HG03095 (cell line): ENCODE measurements around the gene ST7.
"Not testable (repeated sequence)": the region's sequence is repeated elsewhere in the genome, so short reads cannot be mapped to it uniquely, and the experiment has no call there.

Experiments used
- ATAC-seq: cut with Tn5 transposase; IDR thresholded peaks from one replicate; pipeline ENCODE4 v1.9.1; 2021; ENCODE audit warnings: moderate library complexity; ENCODE audit not compliant: unreplicated experiment

Gene ST7

DNA sequence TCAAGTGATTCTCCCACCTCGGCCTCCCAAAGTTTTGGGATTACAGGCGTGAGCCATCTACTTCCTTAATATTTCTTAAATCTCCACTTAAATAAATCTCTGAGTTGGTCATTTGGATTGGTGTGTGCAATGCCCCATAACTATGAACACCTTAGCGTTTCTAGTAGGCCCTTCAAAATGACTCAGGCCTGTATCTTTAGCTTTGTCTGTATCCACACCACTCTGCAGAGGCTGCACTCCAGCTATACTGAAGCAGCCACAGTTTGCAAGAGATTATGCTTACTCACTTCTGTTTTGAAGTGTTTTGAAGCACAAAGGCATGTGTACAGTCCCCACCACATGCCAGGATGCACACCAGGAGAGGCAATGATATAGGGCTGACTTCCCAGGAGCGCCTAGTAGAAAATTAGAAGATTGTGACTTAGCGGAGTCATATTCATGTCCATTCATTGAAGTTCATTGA, 2.4 kb upstream of the ST7 start:
- ATAC-seq, result no peak

DNA sequence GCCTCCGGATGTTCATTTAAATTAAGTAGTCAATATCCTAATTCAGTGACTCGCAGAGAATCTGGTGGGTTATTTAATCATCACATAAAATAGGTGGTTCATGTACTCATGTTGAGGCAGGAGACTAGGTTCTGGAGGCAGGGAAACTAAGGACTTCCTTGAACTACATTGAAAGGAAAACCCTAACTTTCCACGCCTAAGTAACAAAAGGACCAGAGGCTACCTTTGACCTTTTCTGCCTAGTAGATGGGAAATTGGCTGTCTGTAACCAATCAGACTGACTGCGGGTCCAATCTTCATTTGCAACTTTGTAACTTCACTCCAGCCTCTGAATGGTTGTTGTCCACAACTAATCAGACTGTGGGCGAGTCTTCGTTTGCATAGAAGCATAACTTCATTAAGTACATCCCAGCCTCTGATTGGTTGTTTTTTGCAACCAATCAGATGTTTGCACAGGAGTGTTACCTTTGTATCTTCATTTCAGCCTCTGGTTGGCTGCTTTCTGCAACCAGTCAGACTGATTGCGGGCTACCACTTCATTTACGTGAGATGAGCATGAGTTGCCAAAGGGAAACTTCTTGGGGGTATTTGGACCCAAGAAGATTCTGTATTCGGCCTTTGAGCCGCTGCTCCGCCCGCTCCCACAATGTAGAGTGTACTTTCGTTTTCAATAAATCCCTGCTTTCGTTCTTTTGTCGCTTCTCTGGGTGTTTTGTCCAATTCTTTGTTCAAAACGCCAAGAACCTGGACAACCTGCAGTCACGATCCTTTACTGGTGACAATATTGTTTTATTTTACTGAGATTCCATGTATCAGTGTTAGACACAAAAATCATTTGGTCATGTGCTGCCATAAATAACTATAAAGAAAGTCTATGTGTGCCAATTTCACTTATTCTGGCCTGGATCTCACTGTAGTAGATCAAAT, 1.7 kb upstream of the ST7 start:
- ATAC-seq, result no peak

DNA sequence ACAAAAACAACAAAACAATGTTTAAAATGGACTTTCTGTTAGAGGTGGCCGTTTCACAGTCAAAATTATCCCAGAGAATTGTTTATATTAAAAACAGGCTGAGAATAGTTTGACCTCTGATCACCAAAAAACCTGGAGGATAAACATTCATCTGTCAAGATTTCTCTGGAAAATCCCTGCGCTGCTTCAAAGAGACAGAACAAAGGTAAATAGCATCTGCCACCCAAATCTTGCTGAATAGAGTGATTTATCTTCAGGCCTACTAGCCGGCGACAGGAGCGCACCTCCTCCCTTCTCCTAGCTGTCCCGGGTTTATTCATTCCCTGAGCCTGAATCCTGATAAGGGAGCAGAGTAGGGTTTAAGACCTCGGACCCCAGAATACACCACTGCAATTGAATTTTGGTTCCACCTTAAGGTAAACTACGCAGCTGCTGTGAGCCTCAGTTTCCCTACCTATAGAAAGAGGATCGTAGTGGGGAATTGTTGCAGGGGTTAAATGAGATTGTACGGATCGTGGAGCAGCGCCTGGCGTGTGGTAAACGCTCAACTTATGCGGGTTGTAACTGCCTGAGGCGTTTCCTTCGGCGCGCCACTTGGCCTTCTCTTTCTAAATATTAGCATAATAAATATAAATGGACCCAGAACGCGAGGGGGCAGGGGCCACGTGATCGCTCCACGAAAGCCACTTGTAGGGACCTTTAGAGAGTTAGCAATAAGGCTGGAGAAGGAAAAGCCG, 498 bp upstream of the ST7 start:
- ATAC-seq, result no peak

DNA sequence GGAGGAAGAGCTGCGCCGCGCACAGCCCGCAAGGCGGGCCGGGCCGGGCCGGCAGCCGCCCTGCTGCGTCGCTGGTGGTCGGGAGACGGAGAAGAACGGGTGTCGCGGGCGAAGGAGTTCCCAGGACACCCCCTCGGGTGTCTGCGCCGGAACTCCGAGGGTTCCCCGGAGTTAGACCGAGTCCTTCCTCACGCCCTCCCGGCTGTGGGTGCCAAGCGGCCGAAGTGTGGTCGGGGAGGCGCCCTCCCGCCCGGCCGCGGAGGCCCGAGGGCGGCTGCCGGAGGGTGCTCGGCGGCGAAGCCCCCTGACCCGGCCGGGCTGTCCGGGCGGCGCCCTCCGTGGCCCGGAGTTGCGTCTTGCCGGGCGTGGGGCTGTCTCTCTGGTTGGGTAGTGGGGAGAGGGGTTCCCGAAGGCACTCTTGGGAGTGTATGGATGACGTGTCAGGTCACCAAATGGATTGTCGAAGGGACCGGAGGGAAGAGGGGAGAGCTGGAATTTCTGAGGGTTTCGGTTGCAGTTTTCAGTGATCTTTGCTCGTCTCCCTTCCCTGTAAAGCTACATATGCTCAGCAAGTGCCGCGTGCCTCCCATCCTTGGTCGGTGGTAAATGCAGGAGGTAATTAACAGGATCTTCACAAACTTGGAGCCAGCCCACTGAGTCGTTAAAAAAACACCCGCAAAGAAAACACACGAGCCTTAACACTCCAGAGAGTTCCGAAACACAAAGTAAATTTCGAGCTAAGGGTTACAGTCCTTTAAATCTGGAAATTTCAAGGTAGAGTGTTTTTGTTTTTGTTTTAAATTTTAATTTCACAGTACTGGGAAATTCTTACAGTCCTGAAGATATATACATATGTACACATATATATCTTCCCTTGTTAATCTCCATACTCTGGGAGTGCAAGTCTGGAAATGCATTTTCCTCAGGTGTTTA, 871 bp downstream of the ST7 start:
- ATAC-seq, result peak; percentile 17

GRCh38 chr7:116955340-116955739, 2.0 kb downstream of the ST7 start:
- ATAC-seq, result no peak

DNA sequence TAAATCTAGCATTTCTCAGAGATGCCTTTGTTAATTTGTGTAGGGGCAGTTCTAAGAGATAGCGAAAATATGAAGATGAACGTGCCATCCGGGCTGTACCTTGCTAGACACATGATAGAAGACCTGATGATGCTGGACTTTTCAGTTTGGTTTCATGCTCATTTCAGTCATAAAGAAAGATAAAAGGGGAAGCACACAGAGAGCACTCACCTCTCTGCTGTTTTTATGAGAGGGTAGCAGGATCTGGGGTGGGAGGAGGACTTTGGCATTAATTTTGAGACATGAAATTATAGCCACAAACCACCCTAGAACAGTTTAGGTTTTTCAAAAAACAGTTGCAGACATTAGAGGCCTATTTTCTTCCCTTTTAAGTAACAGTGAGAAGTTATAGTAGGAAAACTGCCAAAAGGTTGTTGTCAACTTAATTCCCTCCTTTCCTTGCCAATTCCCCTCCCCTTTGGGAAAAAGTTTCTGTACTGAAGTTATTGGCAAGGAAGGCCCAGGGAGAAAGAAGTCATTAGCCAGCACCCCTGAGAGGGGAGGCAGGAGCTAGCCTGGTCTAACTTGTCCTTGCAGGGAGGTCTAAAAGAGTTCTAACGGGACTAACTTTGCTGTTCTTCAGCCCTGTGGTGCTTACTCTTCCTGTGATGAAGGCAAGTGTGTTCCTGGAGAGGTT, 2.6 kb downstream of the ST7 start:
- peak; percentile 81 for ATAC-seq

GRCh38 chr7:116956477-116956804, 3.1 kb downstream of the ST7 start:
- no peak for ATAC-seq

DNA sequence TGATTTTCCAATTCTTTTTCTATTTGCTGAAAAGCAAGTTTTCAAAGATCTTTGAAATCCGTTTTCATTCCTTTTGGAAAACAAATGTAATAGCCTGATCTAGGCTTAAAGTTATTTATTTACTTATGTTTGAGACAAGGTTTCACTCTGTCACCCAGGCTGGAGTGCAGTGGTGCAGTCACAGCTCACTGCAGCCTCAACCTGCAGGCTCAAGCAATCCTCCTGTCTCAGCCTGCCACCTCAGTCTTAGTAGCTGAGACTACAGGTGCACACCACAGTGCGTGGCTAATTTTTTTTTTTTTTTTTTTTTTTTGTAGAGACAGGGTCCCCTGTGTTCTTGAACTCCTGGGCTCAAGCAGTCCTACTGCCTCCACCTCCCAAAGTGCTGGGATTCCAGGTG, 4.6 kb downstream of the ST7 start:
- ATAC-seq, result peak; percentile 33

DNA sequence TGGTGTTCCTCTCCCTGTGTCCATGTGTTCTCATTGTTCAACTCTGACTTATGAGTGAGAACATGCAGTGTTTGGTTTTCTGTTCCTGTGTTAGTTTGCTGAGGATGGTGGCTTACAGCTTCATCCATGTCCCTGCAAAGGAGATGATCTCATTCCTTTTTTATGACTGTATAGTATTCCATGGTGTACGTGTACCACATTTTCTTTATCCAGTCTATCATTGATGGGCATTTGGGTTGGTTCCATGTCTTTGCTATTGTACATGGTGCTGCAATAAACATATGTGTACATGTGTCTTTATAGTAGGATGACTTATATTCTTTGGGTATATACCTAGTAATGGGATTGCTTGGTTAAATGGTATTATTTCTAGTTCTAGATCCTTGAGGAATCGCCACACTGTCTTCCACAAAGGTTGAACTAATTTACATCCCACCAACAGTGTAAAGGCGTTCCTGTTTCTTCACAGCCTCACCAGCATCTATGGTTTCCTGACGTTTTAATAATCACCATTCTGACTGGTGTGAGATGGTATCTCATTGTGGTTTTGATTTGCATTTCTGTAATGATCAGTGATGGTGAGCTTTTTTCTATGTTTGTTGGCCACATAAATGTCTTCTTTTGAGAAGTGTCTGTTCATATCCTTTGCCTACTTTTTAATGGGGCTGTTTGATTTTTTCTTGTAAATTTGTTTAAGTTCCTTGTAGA, 8.8 kb downstream of the ST7 start:
- not testable (repeated sequence) for ATAC-seq

DNA sequence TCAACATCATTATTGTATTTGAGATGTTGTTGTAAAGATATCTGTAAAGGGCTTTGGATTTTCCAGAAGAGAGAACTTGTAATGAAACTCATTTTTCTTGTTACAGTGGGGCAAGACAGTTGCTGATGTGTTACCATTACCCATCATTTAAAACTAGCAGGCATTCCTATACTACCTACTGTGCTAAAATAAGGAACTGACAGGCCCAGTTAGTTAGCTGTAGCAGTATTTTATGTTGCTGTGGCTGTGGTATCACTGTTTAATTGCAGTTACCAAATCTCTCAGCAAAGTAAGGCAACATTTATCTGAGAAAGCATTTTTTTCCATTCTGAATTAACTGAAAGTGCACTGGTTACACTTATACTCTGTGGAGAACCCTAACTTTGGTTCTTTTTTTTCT, 9.9 kb downstream of the ST7 start:
- ATAC-seq, result no peak

DNA sequence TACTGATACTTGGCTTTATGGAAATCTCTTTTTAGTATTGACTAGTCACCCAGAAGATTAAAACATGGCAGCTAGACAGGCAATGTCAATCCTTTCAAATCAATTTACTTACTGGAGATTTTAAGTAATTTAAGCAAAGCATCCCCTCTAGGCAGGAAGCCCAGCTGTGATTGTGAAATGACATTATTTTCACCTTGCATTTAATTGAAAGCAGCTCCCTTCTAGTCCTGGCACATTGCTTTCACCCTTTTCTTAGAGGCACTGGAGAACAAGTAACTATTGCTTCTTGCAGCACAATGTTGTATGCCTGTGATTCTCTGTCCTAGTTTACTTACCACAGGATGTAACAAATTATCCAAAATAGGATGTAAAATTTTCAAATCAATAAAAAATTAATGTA, 13.3 kb downstream of the ST7 start:
- no peak for ATAC-seq

DNA sequence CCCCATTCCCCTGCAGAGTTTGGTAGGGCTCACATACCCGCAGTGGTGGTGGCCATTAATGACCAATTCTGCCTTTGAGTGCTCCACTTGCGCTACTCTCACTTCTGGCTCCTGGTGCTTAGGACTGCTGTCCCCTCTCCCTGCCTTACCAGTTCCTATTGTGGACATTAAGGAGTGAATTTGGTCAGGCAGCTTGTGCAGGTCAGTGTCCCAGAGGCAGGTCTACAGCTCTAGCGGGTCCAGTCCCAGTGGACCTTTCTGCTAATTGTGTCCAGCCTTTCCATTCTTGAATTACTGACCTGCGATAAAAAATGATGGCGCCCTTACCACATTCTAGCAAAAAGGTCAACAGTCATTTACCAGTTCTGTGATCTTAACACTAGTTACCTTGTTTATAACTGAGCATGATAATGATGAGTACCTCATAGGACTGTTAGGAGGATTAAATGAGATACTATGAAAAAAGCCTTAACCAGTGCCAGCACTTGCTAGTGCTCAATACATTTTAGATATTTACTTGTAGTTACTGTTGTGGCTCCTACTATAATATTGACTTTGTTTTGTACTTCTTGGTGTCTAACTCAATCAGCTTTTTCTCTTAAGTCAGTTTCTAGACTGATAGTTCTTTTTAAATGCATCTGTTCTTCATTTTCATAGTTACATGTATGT, 14.1 kb downstream of the ST7 start:
- ATAC-seq, result no peak

GRCh38 chr7:116967983-116968382, 14.7 kb downstream of the ST7 start:
- no peak for ATAC-seq

GRCh38 chr7:116968631-116969030, 15.3 kb downstream of the ST7 start:
- no peak for ATAC-seq

GRCh38 chr7:116969371-116969902, 16.1 kb downstream of the ST7 start:
- no peak for ATAC-seq

- ATAC-seq, result peak; percentile 58
These were observed 17.1 kb downstream of the ST7 start for GRCh38 chr7:116970238-116970910.

- ATAC-seq, result not testable (repeated sequence)
These were observed 17.9 kb downstream of the ST7 start for GRCh38 chr7:116971153-116971552.

DNA sequence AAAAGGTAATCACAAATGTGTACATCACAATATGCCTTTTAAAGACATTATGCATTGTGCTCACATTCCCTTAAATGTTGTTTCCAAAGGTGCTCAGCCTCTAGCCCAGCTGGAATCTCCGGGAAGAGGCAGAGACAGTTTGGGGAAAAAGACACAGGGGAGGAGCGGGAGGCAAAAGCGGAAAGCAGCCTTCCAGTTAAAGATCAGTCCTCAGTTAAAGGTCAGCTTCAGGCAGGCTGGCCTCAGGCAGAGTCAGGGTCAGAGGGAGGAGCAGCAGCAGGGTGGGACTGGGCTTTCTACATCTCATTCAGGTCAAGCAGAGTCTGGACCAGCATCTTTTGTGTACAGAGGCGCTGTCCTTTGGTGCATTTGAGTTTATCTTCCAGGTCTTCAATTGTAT, 18.6 kb downstream of the ST7 start:
- ATAC-seq, result no peak

GRCh38 chr7:116975024-116975423, 21.7 kb downstream of the ST7 start:
- ATAC-seq, result not testable (repeated sequence)
